Esophagus squamous epithelium (tissue), 5 donors: Measurements from ENCODE around the gene SIGLECL1. TPM values are rescaled to one million over a fixed set of nuclear protein-coding genes. Genes with fewer than 3 reads are reported as not detected.

Experiments
- DNase-seq: peaks from one replicate; lab custom pipeline; 2025; lab: John Stamatoyannopoulos, UW
- H3K27ac ChIP-seq, 4 donors: fragments of 200-600 bp; sonication (generic); one replicate each; pipeline ENCODE4 v1.5.1; 2016 to 2019; ENCODE audit warnings: mild to moderate bottlenecking in 1 of 4
- H3K27me3 ChIP-seq, 4 donors: fragments of 200-600 bp; sonication (generic); 1 replicate in 3 of 4; 2 replicates in 1 of 4; pipeline versions ENCODE4 v1.5.1 to v1.6.0; 2017 to 2021; ENCODE audit warnings: antibody characterized with exemption in 1 of 4
- H3K36me3 ChIP-seq, 3 donors: fragments of 200-600 bp; sonication (generic); one replicate each; pipeline ENCODE4 v1.5.1; 2016 to 2019
- H3K4me1 ChIP-seq, 3 donors: fragments of 200-600 bp; sonication (generic); one replicate each; pipeline ENCODE4 v1.5.1; 2017 to 2019
- H3K4me3 ChIP-seq, 4 donors: fragments of 200-600 bp; sonication (generic); 1 replicate in 3 of 4; 2 replicates in 1 of 4; pipeline ENCODE4 v1.5.1; 2016 to 2019; ENCODE audit warnings: mild to moderate bottlenecking in 2 of 4, moderate library complexity in 1 of 4
- H3K9me3 ChIP-seq, 3 donors: fragments of 200-600 bp; sonication (generic); one replicate each; pipeline ENCODE4 v1.5.1; 2016 to 2019
- CTCF ChIP-seq, 6 experiments: fragments of 450-650 bp in 4 of 6; fragments of 200-600 bp in 2 of 6; sonication (generic) in 2 of 6; IDR thresholded peaks; one replicate each; pipeline ENCODE4 v1.5.1; 2016 to 2019; ENCODE audit warnings: antibody characterized with exemption in 6 of 6, mild to moderate bottlenecking in 4 of 6, moderate library complexity in 4 of 6
- POLR2A ChIP-seq, 4 donors: fragments of 450-650 bp; IDR thresholded peaks; one replicate each; pipeline ENCODE4 v1.6.1; 2017; ENCODE audit warnings: antibody characterized with exemption in 4 of 4, mild to moderate bottlenecking in 4 of 4, moderate library complexity in 3 of 4
- WGBS, 2 donors: methylation state at CpG; one replicate each; pipeline ENCODE4 v1.1.5; 2018; 5-methylcytosine and 5-hydroxymethylcytosine counted together
- intact Hi-C: fragments of 100-400 bp; cut with DNase I; formaldehyde crosslinking; loops from one replicate; pipeline ENCODE4 v1.15.0; 2022
- total RNA-seq, 4 donors: library from RNA; depleted of rRNA; stranded (reverse); fragments of >200 nt; gene quantifications; one replicate each; pipeline ENCODE4 v1.1.0, GENCODE V29; 2016
- donor health status: DM: yes; HTN: yes; CAD: no.

Gene SIGLECL1
- not detected for total RNA-seq

DNA sequence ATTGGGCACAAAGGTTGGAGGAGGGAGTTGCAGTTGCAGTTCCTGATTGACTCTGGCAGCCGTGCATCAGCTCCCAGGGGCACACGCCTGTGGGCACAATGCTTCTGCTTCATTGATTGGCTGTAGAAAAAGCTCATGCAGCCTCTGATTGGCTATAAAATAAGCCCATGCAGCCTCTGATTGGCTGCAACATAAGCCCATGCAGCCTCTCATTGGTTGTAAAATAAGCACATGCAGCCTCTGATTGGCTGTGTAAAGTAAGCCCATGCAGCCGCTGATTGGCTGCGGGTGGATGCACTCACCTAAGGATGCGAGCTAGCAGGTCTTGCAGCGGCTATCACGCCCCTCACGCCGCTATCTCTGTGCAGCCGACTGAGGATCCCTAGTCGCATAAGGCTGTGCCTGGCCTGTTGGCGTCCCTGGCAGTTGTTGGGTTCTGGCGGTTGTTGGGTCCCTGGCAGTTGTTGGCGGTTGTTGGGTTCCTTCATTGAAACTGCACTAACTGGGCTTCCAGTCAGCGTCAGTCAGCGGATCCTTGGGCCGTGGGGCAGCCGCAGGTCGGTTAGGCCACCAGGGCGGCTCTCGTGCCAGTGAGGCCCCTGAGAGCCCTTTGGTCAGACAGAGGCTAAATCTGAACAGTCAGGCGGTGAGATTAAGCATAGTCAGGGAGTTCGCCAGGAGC lies at the start of gene SIGLECL1:
SIGLECL1 (plus strand) TSS at position 295 of the 682 bp plus-strand sequence. CDS start 12,993 bp downstream, outside the sequence.
- Histone ChIP-seq H3K36me3 (no peaks in the 10 kb centered on the region), H3K4me3 (no peak within 1 kb of the TSS), H3K9me3 (no peaks in the 10 kb centered on the region), H3K27ac (no peak within 1 kb of the TSS), H3K4me1 (no peaks in the 10 kb centered on the region), H3K27me3 (no peaks in the 10 kb centered on the region)
- TF ChIP-seq CTCF (IDR thresholded peaks at IDR 0.05) (no peak), POLR2A (IDR thresholded peaks at IDR 0.05) (no peak)
- 83 to 92% methylated on average over 7 to 13 of the region's 23 CpGs for WGBS, 2 donors
- no peak for DNase-seq
- intact Hi-C loops, result no loop called here

DNA sequence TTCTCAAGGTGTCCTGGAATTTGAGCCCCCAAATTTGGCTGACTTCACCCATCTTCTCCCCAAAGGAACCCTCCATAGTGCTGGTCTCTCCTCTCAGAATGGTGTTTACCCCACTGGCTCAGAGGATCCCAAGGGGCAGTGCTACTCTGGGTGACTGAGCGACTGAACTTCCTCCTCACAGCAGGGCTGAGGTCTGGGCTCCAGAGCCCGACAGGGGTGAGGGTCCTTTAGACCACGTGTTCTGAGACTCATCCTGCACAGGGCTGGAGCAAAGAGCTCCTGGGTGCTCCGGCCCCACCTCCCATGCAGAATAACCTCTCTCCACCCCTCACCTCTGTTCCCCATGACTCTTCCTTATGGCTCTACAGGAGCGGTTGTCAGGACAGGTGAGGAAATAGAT lies 49.2 kb upstream of the SIGLECL1 start:
- intact Hi-C loops, result no loop called here
- Histone ChIP-seq H3K4me1 (no peaks in the 10 kb centered on the region), H3K36me3 (no peaks in the 10 kb centered on the region), H3K27ac (no peak overlapping the region), H3K27me3 (peaks cover 0 to 34% (median 0%) of the 10 kb centered on the region in 4 donors), H3K4me3 (no peak overlapping the region), H3K9me3 (no peaks in the 10 kb centered on the region)
- DNase-seq, result no peak
- TF ChIP-seq CTCF (IDR thresholded peaks at IDR 0.05) (no peak), POLR2A (IDR thresholded peaks at IDR 0.05) (no peak)
- WGBS, 2 donors, result 64 to 65% methylated on average over 4 of the region's 5 CpGs

- DNase-seq, result no peak
- TF ChIP-seq CTCF (IDR thresholded peaks at IDR 0.05) (no peak), POLR2A (IDR thresholded peaks at IDR 0.05) (no peak)
- Histone ChIP-seq H3K4me1 (no peaks in the 10 kb centered on the region), H3K27me3 (peaks cover 0 to 30% (median 0%) of the 10 kb centered on the region in 4 donors), H3K36me3 (no peaks in the 10 kb centered on the region), H3K4me3 (no peak overlapping the region), H3K27ac (no peak overlapping the region), H3K9me3 (no peaks in the 10 kb centered on the region)
- intact Hi-C loops, result no loop called here
- WGBS, 2 donors, result 40 to 60% methylated on average over 3 of the region's 3 CpGs
Measured at GRCh38 chr19:51203916-51204315, 47.0 kb upstream of the SIGLECL1 start.

GRCh38 chr19:51204321-51204720 lies 46.6 kb upstream of the SIGLECL1 start:
- no peak for DNase-seq
- H3K4me3 ChIP-seq, result no peak overlapping the region
- no peaks in the 10 kb centered on the region for H3K4me1 ChIP-seq
- WGBS, 2 donors, result 74 to 75% methylated on average over 6 of the region's 6 CpGs
- H3K9me3 ChIP-seq, result no peaks in the 10 kb centered on the region
- intact Hi-C loops, result no loop called here
- no peak for TF ChIP-seq POLR2A (IDR thresholded peaks at IDR 0.05)
- no peak for TF ChIP-seq CTCF (IDR thresholded peaks at IDR 0.05)
- no peak overlapping the region for H3K27ac ChIP-seq
- no peaks in the 10 kb centered on the region for H3K36me3 ChIP-seq
- H3K27me3 ChIP-seq, result peaks cover 0 to 26% (median 0%) of the 10 kb centered on the region in 4 donors

- H3K4me1 ChIP-seq, result no peaks in the 10 kb centered on the region
- no peak for TF ChIP-seq CTCF (IDR thresholded peaks at IDR 0.05)
- no peak for TF ChIP-seq POLR2A (IDR thresholded peaks at IDR 0.05)
- no peaks in the 10 kb centered on the region for H3K27me3 ChIP-seq
Measured at GRCh38 chr19:51207747-51208146, 43.1 kb upstream of the SIGLECL1 start.

More at GRCh38 chr19:51207747-51208146, 43.1 kb upstream of the SIGLECL1 start:
- H3K36me3 ChIP-seq, result no peaks in the 10 kb centered on the region
- H3K27ac ChIP-seq, result no peak overlapping the region
- no peak for DNase-seq
- H3K9me3 ChIP-seq, result no peaks in the 10 kb centered on the region
- no peak overlapping the region for H3K4me3 ChIP-seq
- WGBS, 2 donors, result 28 to 43% methylated on average over 2 of the region's 2 CpGs
- intact Hi-C loops, result no loop called here
